Stomach (tissue), 9 donors: ENCODE results near the gene TMEM209. TPM values are rescaled to one million over a fixed set of nuclear protein-coding genes. Genes with fewer than 3 reads are reported as not detected.

Source experiments
- DNase-seq, 2 donors: peaks; one replicate each; pipeline versions ENCODE4 v3.0.0 to v3.0.0-alpha.2; 2013 to 2019
- H3K27ac ChIP-seq, 5 donors: fragments of 200-600 bp in 4 of 5; sonication (generic) in 4 of 5; one replicate each; pipeline ENCODE4 v1.5.1; 2013 to 2019; ENCODE audit warnings: mild to moderate bottlenecking in 1 of 5, moderate library complexity in 1 of 5
- H3K27me3 ChIP-seq, 3 donors: fragments of 200-600 bp; sonication (generic); one replicate each; pipeline ENCODE4 v1.5.1; 2017 to 2019; ENCODE audit warnings: mixed run types in 1 of 3
- H3K36me3 ChIP-seq, 4 donors: fragments of 200-600 bp; sonication (generic); 1 replicate in 3 of 4; 2 replicates in 1 of 4; pipeline ENCODE4 v1.5.1; 2016 to 2019
- H3K4me1 ChIP-seq, 4 donors: fragments of 200-600 bp; sonication (generic); one replicate each; pipeline ENCODE4 v1.5.1; 2016 to 2019
- H3K4me3 ChIP-seq, 4 donors: fragments of 200-600 bp; sonication (generic) in 3 of 4; one replicate each; pipeline ENCODE4 v1.5.1; 2016 to 2019; ENCODE audit warnings: mild to moderate bottlenecking in 1 of 4
- H3K9me3 ChIP-seq, 4 donors: fragments of 200-600 bp; sonication (generic); one replicate each; pipeline ENCODE4 v1.5.1; 2016 to 2019
- EP300 ChIP-seq: sonication (generic); formaldehyde crosslinking; IDR thresholded peaks from one replicate; pipeline ENCODE4 v1.6.1; 2017; ENCODE audit warnings: antibody characterized with exemption
- POLR2A ChIP-seq, 4 donors: fragments of 450-650 bp; IDR thresholded peaks; one replicate each; pipeline ENCODE4 v1.6.1; 2016; ENCODE audit warnings: antibody characterized with exemption in 4 of 4, control low read depth in 2 of 4, mild to moderate bottlenecking in 1 of 4, moderate library complexity in 1 of 4
- POLR2AphosphoS5 ChIP-seq, 3 donors: sonication (generic); formaldehyde crosslinking; IDR thresholded peaks; one replicate each; pipeline ENCODE4 v1.6.1; 2016; ENCODE audit warnings: antibody characterized with exemption in 3 of 3
- WGBS, 5 donors: extraction: QIAGEN DNeasy Blood & Tissue Kit in 3 of 5; methylation state at CpG; one replicate each; pipeline versions ENCODE4 v1.1.5 to v1.1.7; 2013 to 2018; 5-methylcytosine and 5-hydroxymethylcytosine counted together
- intact Hi-C: fragments of 100-400 bp; cut with DNase I; formaldehyde crosslinking; loops from one replicate; pipeline ENCODE4 v1.15.1; 2023; ENCODE audit warnings: low total_unique reads
- polyA plus RNA-seq, 3 donors: library from polyadenylated mRNA; stranded (reverse); fragments of 200-250 nt; gene quantifications; one replicate each; pipeline ENCODE4 v1.2.3, GENCODE V29; 2013
- total RNA-seq, 5 donors: library from RNA; depleted of rRNA; stranded (reverse); fragments of >200 nt; gene quantifications; one replicate each; pipeline versions ENCODE4 v1.1.0 to v1.2.3, GENCODE V29; 2014 to 2016
- TF ChIP-seq, protein P1 (sequence below), 7 experiments: fragments of 450-650 bp in 4 of 7; fragments of 200-600 bp in 3 of 7; sonication (generic) in 3 of 7; IDR thresholded peaks; one replicate each; pipeline ENCODE4 v1.5.1; 2016 to 2019; ENCODE audit warnings: antibody characterized with exemption in 7 of 7, control low read depth in 2 of 7, mild to moderate bottlenecking in 1 of 7
- donor health status: healthy with polysubstance abuse.
- donor health status: Bipolar disorder and iron deficiency.
- donor health status: healthy.

TMEM209 gene
- total and polyA plus RNA-seq, 8 donors = 3.2 to 24.6 (median 8.9) TPM

DNA sequence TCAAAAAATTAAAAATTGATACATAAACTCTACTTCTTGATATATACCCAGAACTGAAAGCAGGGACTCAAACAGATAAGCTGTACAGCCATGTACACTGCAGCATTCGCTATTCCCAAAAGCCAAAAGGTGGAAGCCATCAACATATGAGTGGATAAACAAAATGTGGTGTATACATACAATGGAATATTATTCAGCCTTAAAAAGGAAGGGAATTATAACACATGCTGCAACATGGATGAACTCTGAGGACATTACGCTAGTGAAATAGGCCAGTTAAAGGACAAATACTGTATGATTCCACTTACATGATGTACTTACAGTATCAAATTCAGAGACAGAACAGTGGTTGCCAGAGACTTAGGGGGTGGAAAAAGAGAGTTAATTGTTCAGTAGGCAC is 8.1 kb downstream of the TMEM209 start:
- whole genome bisulfite sequencing, 5 donors = 53 to 79% (median 74%) methylated on average over 2 of the region's 2 CpGs
- Histone ChIP-seq H3K27me3 (no peaks in the 10 kb centered on the region), H3K4me3 (no peak overlapping the region), H3K9me3 (no peaks in the 10 kb centered on the region), H3K4me1 (no peaks in the 10 kb centered on the region), H3K27ac (no peak overlapping the region), H3K36me3 (peaks cover 2 to 87% (median 73%) of the 10 kb centered on the region in 4 donors)
- intact Hi-C loops = no loop called here
- TF ChIP-seq EP300 (no peak), POLR2AphosphoS5 (IDR thresholded peaks at IDR 0.05) (no peak), POLR2A (IDR thresholded peaks at IDR 0.05) (no peak)
- TF ChIP-seq, protein P1, sequence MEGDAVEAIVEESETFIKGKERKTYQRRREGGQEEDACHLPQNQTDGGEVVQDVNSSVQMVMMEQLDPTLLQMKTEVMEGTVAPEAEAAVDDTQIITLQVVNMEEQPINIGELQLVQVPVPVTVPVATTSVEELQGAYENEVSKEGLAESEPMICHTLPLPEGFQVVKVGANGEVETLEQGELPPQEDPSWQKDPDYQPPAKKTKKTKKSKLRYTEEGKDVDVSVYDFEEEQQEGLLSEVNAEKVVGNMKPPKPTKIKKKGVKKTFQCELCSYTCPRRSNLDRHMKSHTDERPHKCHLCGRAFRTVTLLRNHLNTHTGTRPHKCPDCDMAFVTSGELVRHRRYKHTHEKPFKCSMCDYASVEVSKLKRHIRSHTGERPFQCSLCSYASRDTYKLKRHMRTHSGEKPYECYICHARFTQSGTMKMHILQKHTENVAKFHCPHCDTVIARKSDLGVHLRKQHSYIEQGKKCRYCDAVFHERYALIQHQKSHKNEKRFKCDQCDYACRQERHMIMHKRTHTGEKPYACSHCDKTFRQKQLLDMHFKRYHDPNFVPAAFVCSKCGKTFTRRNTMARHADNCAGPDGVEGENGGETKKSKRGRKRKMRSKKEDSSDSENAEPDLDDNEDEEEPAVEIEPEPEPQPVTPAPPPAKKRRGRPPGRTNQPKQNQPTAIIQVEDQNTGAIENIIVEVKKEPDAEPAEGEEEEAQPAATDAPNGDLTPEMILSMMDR (IDR thresholded peaks at IDR 0.05) = no peak
- no peak for DNase-seq

DNA sequence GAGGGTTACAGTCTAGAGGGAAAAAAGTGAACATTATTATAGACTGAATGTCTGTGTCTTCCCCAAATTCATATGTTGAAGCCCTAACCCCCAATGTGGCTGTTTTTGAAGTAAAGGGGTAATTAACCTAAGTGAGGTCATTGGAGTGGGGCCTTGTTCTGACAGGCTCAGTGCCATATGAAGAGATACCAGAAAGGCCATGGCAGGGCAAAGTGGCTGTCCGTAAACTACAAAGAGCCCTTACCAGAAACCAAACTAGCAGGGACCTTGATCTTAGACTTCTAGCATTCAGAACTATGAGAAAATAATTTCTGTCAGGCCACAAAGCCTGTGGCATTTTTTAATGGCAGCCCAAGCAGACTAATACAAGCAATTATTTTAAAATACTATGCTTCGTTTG is 8.7 kb downstream of the TMEM209 start:
- H3K36me3 ChIP-seq = peaks cover 0 to 87% (median 73%) of the 10 kb centered on the region in 4 donors
- no peaks in the 10 kb centered on the region for H3K4me1 ChIP-seq
- intact Hi-C loops = no loop called here
- no peak overlapping the region for H3K27ac ChIP-seq
- TF ChIP-seq POLR2A (IDR thresholded peaks at IDR 0.05) (no peak), EP300 (no peak), POLR2AphosphoS5 (IDR thresholded peaks at IDR 0.05) (no peak)
- TF ChIP-seq, protein P1 (IDR thresholded peaks at IDR 0.05) = no peak
- 66 to 94% (median 87%) methylated on average over 2 of the region's 2 CpGs for WGBS, 5 donors
- no peak for DNase-seq
- H3K4me3 ChIP-seq = no peak overlapping the region
- no peaks in the 10 kb centered on the region for H3K27me3 ChIP-seq
- H3K9me3 ChIP-seq = no peaks in the 10 kb centered on the region

DNA sequence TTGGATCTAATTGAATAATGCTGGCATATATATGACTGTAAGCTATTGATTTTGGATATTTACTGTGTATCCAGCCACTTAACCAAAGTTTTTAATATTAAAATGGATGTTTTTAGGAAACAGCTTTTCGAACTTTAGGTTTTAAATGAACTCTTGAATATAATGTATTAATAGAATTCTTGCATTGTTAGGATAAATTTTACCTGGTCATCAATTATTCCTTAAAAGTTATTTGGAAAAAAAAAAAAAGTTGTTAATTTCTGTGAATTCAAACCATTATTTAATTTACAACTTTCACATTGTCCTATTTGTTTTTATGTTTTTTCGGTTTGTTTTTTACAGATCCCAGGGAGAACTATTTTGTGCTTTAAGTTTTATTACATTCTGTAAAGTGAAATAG is 9.8 kb downstream of the TMEM209 start:
- Histone ChIP-seq H3K9me3 (no peaks in the 10 kb centered on the region), H3K27ac (no peak overlapping the region), H3K4me3 (no peak overlapping the region), H3K36me3 (peaks cover 0 to 87% (median 72%) of the 10 kb centered on the region in 4 donors), H3K27me3 (no peaks in the 10 kb centered on the region), H3K4me1 (no peaks in the 10 kb centered on the region)
- 92 to 97% (median 96%) methylated on average over 2 of the region's 2 CpGs for WGBS, 5 donors
- DNase-seq = no peak
- intact Hi-C loops = no loop called here
- TF ChIP-seq, protein P1 (IDR thresholded peaks at IDR 0.05) = no peak
- TF ChIP-seq EP300 = no peak
- TF ChIP-seq POLR2AphosphoS5 (IDR thresholded peaks at IDR 0.05) = no peak
- TF ChIP-seq POLR2A (IDR thresholded peaks at IDR 0.05) = no peak

DNA sequence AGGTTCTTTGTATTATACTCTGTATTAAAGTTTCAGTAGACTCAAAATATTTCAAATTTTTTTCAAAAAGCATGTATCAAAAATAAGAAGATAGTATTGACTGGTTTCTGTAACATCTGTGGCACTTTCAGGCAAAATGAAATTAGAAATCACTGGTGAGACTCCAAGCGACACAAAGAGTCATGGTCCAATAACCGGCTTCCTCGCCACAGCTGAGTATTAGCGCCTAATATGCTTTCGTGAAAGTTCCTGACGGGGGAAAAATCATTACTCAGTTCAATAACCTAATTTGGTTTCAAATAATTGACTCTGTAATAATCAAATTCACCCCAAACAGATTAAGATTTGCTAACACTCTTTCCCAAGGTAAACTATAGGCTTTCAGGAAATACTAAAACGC is 13.4 kb downstream of the TMEM209 start:
- DNase-seq = no peak
- Histone ChIP-seq H3K9me3 (no peaks in the 10 kb centered on the region), H3K27me3 (no peaks in the 10 kb centered on the region), H3K4me1 (no peaks in the 10 kb centered on the region), H3K36me3 (peaks cover 0 to 67% (median 58%) of the 10 kb centered on the region in 4 donors), H3K27ac (no peak overlapping the region), H3K4me3 (no peak overlapping the region)
- intact Hi-C loops = no loop called here
- TF ChIP-seq EP300 (no peak), POLR2AphosphoS5 (IDR thresholded peaks at IDR 0.05) (no peak), POLR2A (IDR thresholded peaks at IDR 0.05) (no peak)
- TF ChIP-seq, protein P1 (IDR thresholded peaks at IDR 0.05) = no peak
- WGBS, 5 donors = 94 to 99% (median 97%) methylated on average over 7 of the region's 7 CpGs
